B cell (primary cell): ENCODE results near the gene KATNB1. TPM values are rescaled to one million over a fixed set of nuclear protein-coding genes. Genes with fewer than 3 reads are reported as not detected.

Source experiments
- ATAC-seq: fragments of 200-7000 bp; cut with Tn5 transposase; one replicate; pipeline ENCODE4 v1.10.0; 2021; ENCODE audit warnings: low read depth, mild to moderate bottlenecking, moderate number of reproducible peaks, moderate library complexity
- CTCF ChIA-PET: fragments of 350-600 bp; sonication (Branson Sonifier 250); formaldehyde crosslinking; loops from one replicate; lab custom pipeline; 2021; ENCODE audit warnings: antibody characterized with exemption, inconsistent platforms; lab: Charles Lee
- POLR2A ChIA-PET: fragments of 350-600 bp; sonication (Branson Sonifier 250); formaldehyde crosslinking; loops from one replicate; lab custom pipeline; 2021; ENCODE audit warnings: antibody characterized with exemption; lab: Charles Lee
- DNase-seq: peaks from one replicate; pipeline ENCODE4 v3.0.0; 2013
- H2AFZ ChIP-seq: 2 replicates; pipeline ENCODE4 v1.6.1; 2012; ENCODE audit warnings: mild to moderate bottlenecking, low read depth, low read length; ENCODE audit not compliant: insufficient read depth, poor library complexity, severe bottlenecking
- H3K27ac ChIP-seq, 2 donors: 1 replicate in 1 of 2; 2 replicates in 1 of 2; pipeline ENCODE4 v1.5.1; 2012 to 2013; ENCODE audit warnings: low read length in 2 of 2, mild to moderate bottlenecking in 2 of 2, moderate library complexity in 1 of 2
- H3K27me3 ChIP-seq, 4 experiments: fragments of 200-600 bp in 1 of 4; sonication (generic) in 1 of 4; replicated peaks in 1 of 4; 1 replicate in 2 of 4; 2 replicates in 2 of 4; pipeline versions ENCODE4 v1.6.1 to v1.7.0; 2013 to 2016; ENCODE audit warnings: low read length in 3 of 4, mild to moderate bottlenecking in 2 of 4, mixed read lengths in 1 of 4, moderate library complexity in 1 of 4; ENCODE audit not compliant: insufficient read depth in 4 of 4, control insufficient read depth in 3 of 4; ENCODE audit errors: control extremely low read depth in 1 of 4
- H3K36me3 ChIP-seq, 2 experiments: replicated peaks in 1 of 2; 1 replicate in 1 of 2; 2 replicates in 1 of 2; pipeline versions ENCODE4 v1.6.1 to v1.7.1; 2013; ENCODE audit warnings: low read length in 1 of 2; ENCODE audit not compliant: insufficient read depth in 2 of 2, control insufficient read depth in 1 of 2; ENCODE audit errors: control extremely low read depth in 1 of 2, extremely low read depth in 1 of 2
- H3K4me1 ChIP-seq, 2 donors: fragments of 200-600 bp in 1 of 2; sonication (generic) in 1 of 2; 1 replicate in 1 of 2; 2 replicates in 1 of 2; pipeline versions ENCODE4 v1.5.1 to v1.6.1; 2013 to 2017; ENCODE audit warnings: low read length in 2 of 2; ENCODE audit not compliant: control insufficient read depth in 2 of 2, insufficient read depth in 2 of 2
- H3K4me2 ChIP-seq: replicated peaks from 2 replicates; pipeline ENCODE3; 2012; ENCODE audit warnings: mild to moderate bottlenecking, low read depth, low read length; ENCODE audit not compliant: poor library complexity, severe bottlenecking
- H3K4me3 ChIP-seq, 5 experiments: fragments of 200-600 bp in 1 of 5; sonication (generic) in 1 of 5; 1 replicate in 3 of 5; 2 replicates in 2 of 5; pipeline versions ENCODE4 v1.5.1 to v1.7.0; 2011 to 2016; ENCODE audit warnings: low read length in 4 of 5, mild to moderate bottlenecking in 4 of 5, low read depth in 2 of 5, control low read depth in 1 of 5, moderate library complexity in 1 of 5; ENCODE audit not compliant: insufficient read depth in 1 of 5; ENCODE audit errors: control extremely low read depth in 1 of 5, extremely low read depth in 1 of 5
- H3K79me2 ChIP-seq: fragments of 200-600 bp; sonication (generic); one replicate; pipeline ENCODE4 v1.6.0; 2016; ENCODE audit warnings: low read length; ENCODE audit not compliant: control insufficient read depth, insufficient read depth
- H3K9ac ChIP-seq: fragments of 200-600 bp; sonication (generic); 2 replicates; pipeline ENCODE4 v1.6.1; 2017; ENCODE audit warnings: mild to moderate bottlenecking, low read length, moderate library complexity
- H3K9me3 ChIP-seq, 3 donors: one replicate each; pipeline versions ENCODE4 v1.6.1 to v1.7.1; 2013; ENCODE audit warnings: low read length in 2 of 3; ENCODE audit not compliant: control insufficient read depth in 2 of 3, insufficient read depth in 1 of 3; ENCODE audit errors: control extremely low read depth in 1 of 3
- H4K20me1 ChIP-seq: 2 replicates; pipeline ENCODE4 v1.6.0; 2012; ENCODE audit warnings: mild to moderate bottlenecking, low read length; ENCODE audit not compliant: insufficient read depth, control insufficient read depth, poor library complexity, severe bottlenecking
- H3K27ac Mint-ChIP-seq: one replicate; pipeline ENCODE4 v1.8.0; 2021; ENCODE audit warnings: mixed read lengths
- H3K27me3 Mint-ChIP-seq: one replicate; pipeline ENCODE4 v1.8.0; 2021; ENCODE audit warnings: mixed read lengths
- H3K4me1 Mint-ChIP-seq: one replicate; pipeline ENCODE4 v1.8.0; 2021; ENCODE audit warnings: mixed read lengths
- H3K4me3 Mint-ChIP-seq: one replicate; pipeline ENCODE4 v1.8.0; 2021; ENCODE audit warnings: mixed read lengths
- H3K9me3 Mint-ChIP-seq: one replicate; pipeline ENCODE4 v1.8.0; 2022; ENCODE audit warnings: mixed read lengths; ENCODE audit not compliant: insufficient read depth
- CTCF ChIP-seq: fragments of 200-600 bp; IDR thresholded peaks from one replicate; pipeline ENCODE4 v1.8.0; 2022; ENCODE audit warnings: antibody characterized with exemption, mild to moderate bottlenecking
- EZH2 ChIP-seq: IDR thresholded peaks from 2 replicates; pipeline ENCODE4 v1.6.1; 2012; ENCODE audit warnings: borderline replicate concordance, low read depth, mild to moderate bottlenecking, moderate library complexity, low read length; ENCODE audit not compliant: insufficient read depth, poor library complexity, severe bottlenecking
- WGBS: methylation state at CpG from one replicate; pipeline ENCODE4 v1.1.5; 2013; ENCODE audit warnings: missing lambda C conversion rate; ENCODE audit not compliant: insufficient coverage; 5-methylcytosine and 5-hydroxymethylcytosine counted together
- intact Hi-C: fragments of 100-400 bp; cut with micrococcal nuclease; formaldehyde crosslinking; loops from one replicate; pipeline ENCODE4 v1.10.0; 2022
- polyA plus RNA-seq: library from polyadenylated mRNA; depleted of rRNA; stranded (reverse); fragments of >200 nt; gene quantifications from 2 replicates; pipeline ENCODE4 v1.2.3, GENCODE V29; 2012
- total RNA-seq, 2 donors: library from RNA; stranded (reverse); fragments of 120-200 nt in 1 of 2; gene quantifications; 1 replicate in 1 of 2; 2 replicates in 1 of 2; pipeline versions ENCODE4 v1.2.3 to v1.2.4, GENCODE V29; 2013 to 2022

Gene KATNB1
- total and polyA plus RNA-seq, 2 donors (not counting 1 experiment from before 2014, with no cell fraction given) = 20.3 to 29.0 TPM

GRCh38 chr16:57709663-57710062 lies 25.9 kb upstream of the KATNB1 start:
- Mint-ChIP-seq H3K9me3 (no peaks in the 10 kb centered on the region), H3K27ac (no peak overlapping the region), H3K4me3 (no peak overlapping the region), H3K27me3 (peaks cover 30% of the 10 kb centered on the region), H3K4me1 (no peaks in the 10 kb centered on the region)
- H3K27me3 ChIP-seq = no peaks in the 10 kb centered on the region
- no peaks in the 10 kb centered on the region for H4K20me1 ChIP-seq
- DNase-seq = no peak
- H3K79me2 ChIP-seq = no peaks in the 10 kb centered on the region
- H2AFZ ChIP-seq = no peak overlapping the region
- no peak for ATAC-seq
- H3K36me3 ChIP-seq = no peaks in the 10 kb centered on the region
- no peak overlapping the region for H3K9ac ChIP-seq
- intact Hi-C loops = no loop called here
- H3K4me3 ChIP-seq = no peak overlapping the region
- H3K4me2 ChIP-seq = no peak overlapping the region
- peaks cover 0 to 3% (median 0%) of the 10 kb centered on the region in 3 donors for H3K9me3 ChIP-seq
- H3K27ac ChIP-seq = no peak overlapping the region
- ChIA-PET CTCF (no interaction called here), POLR2A (no interaction called here)
- no peaks in the 10 kb centered on the region for H3K4me1 ChIP-seq
- WGBS = 100% methylated on average over 3 of the region's 3 CpGs
- TF ChIP-seq EZH2 (no peak), CTCF (no peak)

- intact Hi-C loops = no loop called here
- TF ChIP-seq CTCF (no peak), EZH2 (no peak)
- no peaks in the 10 kb centered on the region for H3K4me1 ChIP-seq
- no peaks in the 10 kb centered on the region for H3K4me1 Mint-ChIP-seq
- H3K79me2 ChIP-seq = no peaks in the 10 kb centered on the region
- no peak overlapping the region for H3K9ac ChIP-seq
- H3K27ac Mint-ChIP-seq = no peak overlapping the region
- no peak overlapping the region for H3K4me3 Mint-ChIP-seq
- H3K4me3 ChIP-seq = no peak overlapping the region
- H3K9me3 ChIP-seq = peaks cover 0 to 3% (median 0%) of the 10 kb centered on the region in 3 donors
- ChIA-PET POLR2A (no interaction called here), CTCF (no interaction called here)
- no peak for DNase-seq
- H3K4me2 ChIP-seq = no peak overlapping the region
- WGBS = 76% methylated on average over 5 of the region's 5 CpGs
- H3K27me3 Mint-ChIP-seq = peaks cover 36% of the 10 kb centered on the region
- no peak overlapping the region for H3K27ac ChIP-seq
- H3K27me3 ChIP-seq = peaks cover 0 to 3% (median 0%) of the 10 kb centered on the region in 4 experiments
- no peak for ATAC-seq
- H4K20me1 ChIP-seq = no peaks in the 10 kb centered on the region
- no peaks in the 10 kb centered on the region for H3K9me3 Mint-ChIP-seq
- no peak overlapping the region for H2AFZ ChIP-seq
- H3K36me3 ChIP-seq = no peaks in the 10 kb centered on the region
Measured at GRCh38 chr16:57711346-57711745, 24.2 kb upstream of the KATNB1 start.
